ENCODE data around the gene RNF227. TPM values are rescaled to one million over a fixed set of nuclear protein-coding genes. Genes with fewer than 3 reads are reported as not detected.
A peak's percentile ranks its signal among the peaks of the same experiment; 100 is the strongest.

Gene RNF227
- total and polyA plus RNA-seq, 10 of the 15 experiments (the other 5 are each of a cell fraction or from before 2014, with no cell fraction given), result 0.49 to 5.0 (median 1.3) TPM

GRCh38 chr17:7881276-7882054 lies 34.6 kb downstream of the RNF227 start:
- ATAC-seq (no peak), DNase-seq (ENCODE audit: low read depth, low spot score) (no peak), FAIRE-seq (no peak)
- WGBS (ENCODE audit: insufficient coverage, insufficient replicate concordance, low lambda C conversion rate, missing lambda C conversion rate), result 30% methylated on average over 7 of the region's 7 CpGs
- in situ Hi-C loops (cut with MboI), result no loop called here
- no TSS peak for BruUV-seq (replicated peaks)
- no peaks in the 10 kb centered on the region for H3K9me3 ChIP-seq (replicated peaks; ENCODE audit: control insufficient read depth, insufficient read depth, low read length)
- H3K27me3 ChIP-seq (replicated peaks in 1 of 2; ENCODE audit: control insufficient read depth in 2 of 2, insufficient read depth in 2 of 2, low read length in 1 of 2), result no peaks in the 10 kb centered on the region
- ChIA-PET POLR2A (no interaction called here), SMC1A (ENCODE audit: uncharacterized antibody, unreplicated experiment) (no interaction called here), RAD21 (ENCODE audit: unreplicated experiment) (interaction anchor here (0.6 kb wide), 1 partner anchor 24 kb away, joined by 3 read pairs; the partner anchor contains the start of gene NAA38), CTCF (interaction anchor here (1.0 to 8.9 kb wide), 3 partner anchors 12 to 24 kb away, joined by 3 to 75 read pairs (median 5); partner anchors contain the start of gene NAA38)
- peak overlapping the region; percentile 10; the same call in 1 of the 2 replicates for H3K27ac ChIP-seq (ENCODE audit: control insufficient read depth, insufficient read depth)
- no peak overlapping the region for H2AFZ ChIP-seq (ENCODE audit: control insufficient read depth, low read depth, low read length)
- peak overlapping the region; percentile 57 for H3K4me2 ChIP-seq (ENCODE audit: control insufficient read depth, insufficient read depth)
- peak overlapping the region; percentile 58 for H3K4me3 ChIP-seq
- H3K79me2 ChIP-seq (ENCODE audit: control insufficient read depth, insufficient read depth, low read length), result peaks cover 18% of the 10 kb centered on the region
- peaks cover 19% of the 10 kb centered on the region for H3K4me1 ChIP-seq (ENCODE audit: control insufficient read depth, insufficient read depth, low read length)
- H4K20me1 ChIP-seq (ENCODE audit: control insufficient read depth, insufficient read depth), result no peaks in the 10 kb centered on the region
- intact Hi-C loops (cut with micrococcal nuclease; ENCODE audit: unreplicated experiment), result no loop called here
- H3K36me3 ChIP-seq (ENCODE audit: control insufficient read depth in 2 of 2, insufficient read depth in 2 of 2, low read length in 1 of 2), result peaks cover 0 to 2% of the 10 kb centered on the region in 2 experiments; a peak in 1 of 4 replicates
- H3K9ac ChIP-seq (ENCODE audit: control insufficient read depth, insufficient read depth, low read length), result peak overlapping the region; percentile 20; the same call in 1 of the 2 replicates
- no peak for TF ChIP-seq EED (IDR thresholded peaks at IDR 0.05; ENCODE audit: low read depth)
- no peak for TF ChIP-seq ZBTB4 (CRISPR knock-in tag; IDR thresholded peaks at IDR 0.05)
- TF ChIP-seq NFYA (IDR thresholded peaks at IDR 0.05; ENCODE audit: borderline replicate concordance, low read depth, low read length), result no peak
- no peak for TF ChIP-seq NR2C2 (IDR thresholded peaks at IDR 0.05; ENCODE audit: borderline replicate concordance, control insufficient read depth, insufficient read length, low read depth)
- TF ChIP-seq RUNX3 (IDR thresholded peaks at IDR 0.05; ENCODE audit: low read length), result no peak
- no peak for TF ChIP-seq ASH2L (IDR thresholded peaks at IDR 0.05; ENCODE audit: borderline replicate concordance, low read depth)
- no peak for TF ChIP-seq CEBPB (IDR thresholded peaks at IDR 0.05; ENCODE audit: borderline replicate concordance in 1 of 2, low read depth in 2 of 2, low read length in 2 of 2)
- no peak for TF ChIP-seq ATF3 (IDR thresholded peaks at IDR 0.05; ENCODE audit: borderline replicate concordance, extremely low read depth, low read depth, low read length)
- no peak for TF ChIP-seq ZSCAN29 (IDR thresholded peaks at IDR 0.05)
- no peak for TF ChIP-seq IKZF2 (IDR thresholded peaks at IDR 0.05)
- no peak for TF ChIP-seq TBL1XR1 (IDR thresholded peaks at IDR 0.05; ENCODE audit: low read depth, low read length)
- TF ChIP-seq PRDM15 (CRISPR knock-in tag; IDR thresholded peaks at IDR 0.05), result no peak
- TF ChIP-seq BCL11A (IDR thresholded peaks at IDR 0.05; ENCODE audit: low read depth, low read length), result no peak

Data from GM12878 (cell line).